Pancreas (tissue), 10 donors: ENCODE measurements around the gene QTRT2. TPM values are rescaled to one million over a fixed set of nuclear protein-coding genes. Genes with fewer than 3 reads are reported as not detected.

Experiments used
- ATAC-seq, 4 donors: fragments of 200-7000 bp; cut with Tn5 transposase; one replicate each; pipeline versions ENCODE4 v1.8.0 to v1.9.1; 2020; ENCODE audit warnings: mild to moderate bottlenecking in 4 of 4, moderate library complexity in 4 of 4
- DNase-seq, 6 donors: peaks; one replicate each; pipeline ENCODE4 v3.0.0-alpha.2; 2020
- FAIRE-seq: peaks from 2 replicates; lab custom pipeline; 2012; peaks lifted over from hg19 to GRCh38; lab: Jason Lieb, UNC
- H3K27ac ChIP-seq, 4 donors: fragments of 200-600 bp; sonication (generic); 1 replicate in 3 of 4; 2 replicates in 1 of 4; pipeline versions ENCODE4 v1.5.0 to v1.8.0; 2020
- H3K27me3 ChIP-seq, 4 donors: fragments of 200-600 bp; one replicate each; pipeline ENCODE4 v1.8.0; 2021
- H3K36me3 ChIP-seq, 3 donors: fragments of 200-600 bp; sonication (generic) in 1 of 3; one replicate each; pipeline versions ENCODE4 v1.5.0 to v1.8.0; 2020 to 2021
- H3K4me1 ChIP-seq, 3 donors: fragments of 200-600 bp; one replicate each; pipeline ENCODE4 v1.8.0; 2021
- H3K4me3 ChIP-seq, 4 donors: fragments of 200-600 bp; sonication (generic) in 2 of 4; one replicate each; pipeline versions ENCODE4 v1.5.0 to v1.8.0; 2020 to 2021
- H3K9me3 ChIP-seq, 4 donors: fragments of 200-600 bp; one replicate each; pipeline ENCODE4 v1.8.0; 2021
- CTCF ChIP-seq, 4 donors: fragments of 200-600 bp; sonication (generic) in 3 of 4; IDR thresholded peaks; one replicate each; pipeline versions ENCODE4 v1.5.0 to v1.8.0; 2021; ENCODE audit warnings: antibody characterized with exemption in 4 of 4
- WGBS, 2 donors: extraction: QIAGEN DNeasy Blood & Tissue Kit; methylation state at CpG; one replicate each; pipeline ENCODE4 v1.1.7; 2013; 5-methylcytosine and 5-hydroxymethylcytosine counted together
- intact Hi-C, 3 donors: fragments of 100-400 bp; cut with DNase I; formaldehyde crosslinking; loops; one replicate each; pipeline versions ENCODE4 v1.11.1 to v1.14.2; 2022
- polyA plus RNA-seq, 2 donors: library from polyadenylated mRNA; stranded (reverse); fragments of 200-250 nt; gene quantifications; one replicate each; pipeline ENCODE4 v1.2.3, GENCODE V29; 2013
- total RNA-seq, 6 donors: library from RNA; stranded (reverse); fragmentation: NEBNext Ultra II Directional in 4 of 6; extraction: Animal tissue kit (Norgen Biotek cat#: 25700) in 4 of 6; gene quantifications; one replicate each; pipeline versions ENCODE4 v1.2.1 to v1.2.4, GENCODE V29; 2021 to 2023
- donor health status: healthy with polysubstance abuse.
- donor health status: DM: no; HTN: no; CAD: no; lungs with moderate emphysema.
- donor health status: DM: no; HTN: no; CAD: no.
- donor health status: control.
- donor health status: control.
- donor health status: Bipolar disorder and iron deficiency.
- donor health status: DM: yes; HTN: yes; CAD: no.
- donor health status: DM: no; HTN: no; CAD: no.
- donor health status: DM: no; HTN: no; CAD: no.
- donor health status: DM: yes; HTN: yes; CAD: no.

Gene QTRT2
- total and polyA plus RNA-seq, 8 donors, result 3.5 to 13.5 (median 10.3) TPM

- DNase-seq (no peak), FAIRE-seq (no peak), ATAC-seq (peak; percentile 4 to 15 (median 4))
- Histone ChIP-seq H3K36me3 (no peaks in the 10 kb centered on the region), H3K4me3 (peak overlapping the region; percentile 58 to 77 (median 60)), H3K27ac (peak overlapping the region; percentile 28 to 77 (median 54)), H3K27me3 (no peaks in the 10 kb centered on the region), H3K4me1 (peaks cover 6 to 17% (median 9%) of the 10 kb centered on the region in 3 donors), H3K9me3 (no peaks in the 10 kb centered on the region)
- WGBS, 2 donors, result 0% methylated on average over 8 of the region's 8 CpGs
- intact Hi-C loops, result no loop called here
- TF ChIP-seq CTCF (IDR thresholded peaks at IDR 0.05), result no peak
Measured at GRCh38 chr3:114057011-114057347, 442 bp downstream of the QTRT2 start.

- Histone ChIP-seq H3K4me1 (peaks cover 6 to 17% (median 9%) of the 10 kb centered on the region in 3 donors), H3K4me3 (no peak overlapping the region), H3K27me3 (no peaks in the 10 kb centered on the region), H3K36me3 (no peaks in the 10 kb centered on the region), H3K9me3 (no peaks in the 10 kb centered on the region), H3K27ac (no peak overlapping the region)
- ATAC-seq (no peak), FAIRE-seq (no peak), DNase-seq (no peak)
- intact Hi-C loops, result no loop called here
- WGBS, 2 donors, result 80 to 92% methylated on average over 8 of the region's 8 CpGs
- no peak for TF ChIP-seq CTCF (IDR thresholded peaks at IDR 0.05)
Measured at GRCh38 chr3:114058646-114059045, 2.1 kb downstream of the QTRT2 start.

GRCh38 chr3:114060906-114061655 is 4.5 kb downstream of the QTRT2 start:
- TF ChIP-seq CTCF (IDR thresholded peaks at IDR 0.05), result no peak
- WGBS, 2 donors, result 92 to 95% methylated on average over 8 of the region's 8 CpGs
- no peak for FAIRE-seq
- intact Hi-C loops, result no loop called here
- no peak overlapping the region for H3K4me3 ChIP-seq
- no peaks in the 10 kb centered on the region for H3K36me3 ChIP-seq
- no peak for ATAC-seq
- peaks cover 0 to 17% (median 9%) of the 10 kb centered on the region in 3 donors for H3K4me1 ChIP-seq
- H3K27me3 ChIP-seq, result no peaks in the 10 kb centered on the region
- no peak for DNase-seq
- no peak overlapping the region for H3K27ac ChIP-seq
- H3K9me3 ChIP-seq, result no peaks in the 10 kb centered on the region

GRCh38 chr3:114067804-114068203 is 11.3 kb downstream of the QTRT2 start:
- WGBS, 2 donors, result 96 to 97% methylated on average over 4 of the region's 4 CpGs
- Histone ChIP-seq H3K4me3 (no peak overlapping the region), H3K27ac (no peak overlapping the region), H3K36me3 (peaks cover 0 to 20% (median 10%) of the 10 kb centered on the region in 3 donors), H3K9me3 (no peaks in the 10 kb centered on the region), H3K27me3 (no peaks in the 10 kb centered on the region), H3K4me1 (no peaks in the 10 kb centered on the region)
- ATAC-seq (no peak), FAIRE-seq (no peak), DNase-seq (no peak)
- intact Hi-C loops, result no loop called here
- TF ChIP-seq CTCF (IDR thresholded peaks at IDR 0.05), result no peak

GRCh38 chr3:114068336-114068735 is 11.8 kb downstream of the QTRT2 start:
- WGBS, 2 donors, result 95 to 99% methylated on average over 4 of the region's 4 CpGs

More at GRCh38 chr3:114068336-114068735, 11.8 kb downstream of the QTRT2 start:
- Histone ChIP-seq H3K36me3 (peaks cover 0 to 25% (median 10%) of the 10 kb centered on the region in 3 donors), H3K4me1 (no peaks in the 10 kb centered on the region), H3K27me3 (no peaks in the 10 kb centered on the region), H3K4me3 (no peak overlapping the region), H3K9me3 (no peaks in the 10 kb centered on the region), H3K27ac (no peak overlapping the region)
- intact Hi-C loops, result no loop called here
- no peak for TF ChIP-seq CTCF (IDR thresholded peaks at IDR 0.05)
- DNase-seq (no peak), FAIRE-seq (no peak), ATAC-seq (no peak)
